ENCODE data around the gene SP110. TPM values are rescaled to one million over a fixed set of nuclear protein-coding genes. Genes with fewer than 3 reads are reported as not detected.

SP110 gene
- total and polyA plus RNA-seq, 9 of the 15 experiments (the other 6 are each of a cell fraction or from before 2014, with no cell fraction given): 3.6 to 11.0 (median 7.1) TPM

GRCh38 chr2:230227216-230227615, 7.4 kb upstream of the SP110 start (continued):
- TF ChIP-seq ZBTB40 (IDR thresholded peaks at IDR 0.05) (no peak), ZBTB40 (CRISPR knock-in tag; IDR thresholded peaks at IDR 0.05) (no peak), HIVEP1 (CRISPR knock-in tag; IDR thresholded peaks at IDR 0.05) (no peak), ZNF12 (CRISPR knock-in tag; IDR thresholded peaks at IDR 0.05) (no peak), SPI1 (IDR thresholded peaks at IDR 0.05; ENCODE audit: borderline replicate concordance, low read depth, low read length) (no peak), TFE3 (CRISPR knock-in tag; IDR thresholded peaks at IDR 0.05) (no peak), ADNP (tag; IDR thresholded peaks at IDR 0.05) (no peak)

Measured in K562 (cell line).